NT2/D1 (cell line): Measurements from ENCODE around the gene PPM1L.

Experiments
- SUZ12 ChIP-seq: IDR thresholded peaks from 2 replicates; pipeline ENCODE4 v1.6.1; 2011; ENCODE audit not compliant: insufficient read length, insufficient read depth; ENCODE audit errors: extremely low read depth
- YY1 ChIP-seq: IDR thresholded peaks from 2 replicates; pipeline ENCODE4 v1.6.1; 2011; ENCODE audit not compliant: insufficient read length, insufficient read depth

DNA sequence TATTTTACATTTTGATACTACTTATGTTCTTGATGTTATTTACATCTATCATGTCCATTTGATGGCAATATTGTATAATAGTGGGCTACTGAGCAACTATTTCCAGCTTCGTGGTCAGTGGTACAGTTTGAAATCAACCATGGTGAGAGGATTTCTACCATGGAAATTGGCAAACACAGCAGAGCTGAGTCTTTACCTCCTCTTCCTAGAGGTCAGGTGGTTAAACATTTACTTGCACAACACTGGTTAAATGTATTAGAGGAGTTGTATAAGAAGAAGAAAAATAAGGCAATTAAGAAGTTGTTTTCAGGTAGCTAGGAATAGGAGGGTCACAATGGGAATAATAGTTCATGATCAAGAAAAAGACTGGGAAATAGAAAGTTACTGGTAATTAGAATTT lies 7.2 kb upstream of the PPM1L start:
- no peak for TF ChIP-seq YY1
- no peak for TF ChIP-seq SUZ12
